HL-60/S4 treated with retinoic acid at 250 ng/mL for 4 days and 3 days (cell line): ENCODE results near the gene L3MBTL2.
"Not testable (repeated sequence)": the region's sequence is repeated elsewhere in the genome, so short reads cannot be mapped to it uniquely, and the experiment has no call there.

Experiments
- in situ Hi-C: fragments of 300-500 bp; cut with MboI; formaldehyde crosslinking; loops from 2 replicates; pipeline ENCODE4 v1.7.0; 2022; ENCODE audit warnings: low sequenced_read_pairs

The L3MBTL2 gene

DNA sequence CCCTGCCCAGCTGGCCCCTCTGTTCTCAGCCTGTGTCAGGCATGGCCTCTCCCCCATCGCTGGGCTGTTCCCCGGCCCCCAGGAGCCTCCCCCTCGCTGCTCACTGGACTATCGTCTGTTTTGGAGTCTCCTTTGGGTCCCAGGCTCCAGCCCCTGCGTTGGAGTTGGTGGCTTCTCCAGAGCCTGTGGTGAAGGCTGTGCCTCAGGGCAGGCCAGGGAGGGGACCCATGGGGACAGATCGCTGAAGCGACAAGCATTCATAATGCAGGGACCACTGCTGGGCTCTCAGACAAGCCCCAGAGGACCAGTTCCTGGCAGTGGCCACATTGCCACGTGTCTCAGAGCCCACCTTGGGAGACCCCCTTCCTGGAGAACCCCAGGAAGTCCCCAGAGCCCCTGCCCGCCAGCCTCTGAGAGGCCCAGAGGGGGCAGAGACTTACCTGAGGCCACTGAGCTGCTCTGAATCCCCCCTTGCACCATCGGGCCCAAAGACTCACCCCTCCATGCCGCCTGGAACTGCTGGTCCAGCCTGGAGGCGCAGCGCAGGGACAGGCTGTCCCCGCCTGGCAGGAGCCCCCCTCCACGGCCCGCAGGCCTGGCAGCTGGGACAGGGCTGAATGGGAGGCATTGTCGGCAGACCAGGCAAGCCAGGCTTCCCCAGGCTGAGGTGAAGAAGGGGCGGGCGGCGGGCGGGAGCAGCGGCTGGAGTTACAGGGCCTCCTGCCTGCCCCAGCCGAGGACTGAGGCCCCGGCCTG lies 35.4 kb downstream of the L3MBTL2 start, which contains the start of gene CHADL:
Gene CHADL (minus strand): TSS at position 555 of the 756 bp plus-strand sequence. CDS start 50 bp downstream, at position 505.
- in situ Hi-C loops = no loop called here

DNA sequence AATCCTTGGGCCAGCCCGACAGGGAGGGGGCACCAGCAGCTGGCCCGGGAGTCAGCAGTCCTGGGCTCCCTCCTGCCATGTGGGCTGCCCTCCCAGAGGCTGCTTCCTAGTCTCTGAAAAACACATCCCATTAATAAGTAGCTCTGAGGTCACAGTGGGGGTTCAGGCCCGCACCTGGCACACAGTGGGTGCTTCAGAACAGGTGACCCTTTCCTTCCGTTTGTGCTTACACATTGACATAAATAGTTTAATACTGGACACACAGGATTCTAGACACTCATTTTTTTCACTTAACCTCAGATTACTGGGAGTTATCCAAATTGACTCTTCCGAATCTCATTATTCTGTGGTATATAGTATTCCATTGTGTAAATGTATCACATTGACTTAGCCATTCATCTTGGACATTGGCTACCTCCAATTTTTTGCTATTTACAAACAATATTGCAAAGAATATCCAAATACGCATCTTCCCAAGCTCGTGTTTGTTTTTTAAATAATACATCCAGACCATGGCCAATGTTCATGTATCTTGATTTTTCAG lies 36.1 kb downstream of the L3MBTL2 start:
- in situ Hi-C loops = no loop called here

DNA sequence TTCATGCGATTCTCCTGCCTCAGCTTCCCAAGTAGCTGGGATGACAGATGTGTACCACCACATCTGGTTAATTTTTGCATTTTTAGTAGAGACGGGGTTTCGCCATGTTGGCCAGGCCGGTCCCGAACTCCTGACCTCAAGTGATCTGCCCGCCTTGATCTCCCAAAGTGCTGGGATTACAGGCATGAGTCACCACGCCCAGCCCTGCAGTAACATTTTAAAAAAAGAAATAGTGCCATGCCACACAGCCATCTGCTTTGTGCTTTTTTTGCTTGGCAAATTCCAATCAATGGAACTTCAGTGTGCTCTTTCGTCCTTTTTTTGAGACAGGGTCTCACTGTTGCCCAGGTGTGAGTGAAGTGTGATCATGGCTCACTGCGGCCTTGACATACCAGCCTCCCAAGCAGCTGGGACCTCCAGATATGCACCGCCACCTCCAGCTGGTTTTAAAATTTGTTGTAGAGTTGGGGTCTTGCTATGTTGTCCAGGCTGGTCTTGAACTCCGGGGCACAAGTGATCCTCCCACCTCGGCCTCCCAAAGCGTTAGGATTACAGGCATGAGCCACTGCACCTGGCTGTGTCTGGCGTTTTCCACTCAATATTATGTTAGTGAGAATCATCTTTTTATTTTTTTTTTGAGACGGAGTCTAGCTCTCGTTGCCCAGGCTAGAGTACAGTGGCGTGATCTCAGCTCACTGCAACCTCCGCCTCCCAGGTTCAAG lies 37.4 kb downstream of the L3MBTL2 start:
- in situ Hi-C loops = no loop called here

DNA sequence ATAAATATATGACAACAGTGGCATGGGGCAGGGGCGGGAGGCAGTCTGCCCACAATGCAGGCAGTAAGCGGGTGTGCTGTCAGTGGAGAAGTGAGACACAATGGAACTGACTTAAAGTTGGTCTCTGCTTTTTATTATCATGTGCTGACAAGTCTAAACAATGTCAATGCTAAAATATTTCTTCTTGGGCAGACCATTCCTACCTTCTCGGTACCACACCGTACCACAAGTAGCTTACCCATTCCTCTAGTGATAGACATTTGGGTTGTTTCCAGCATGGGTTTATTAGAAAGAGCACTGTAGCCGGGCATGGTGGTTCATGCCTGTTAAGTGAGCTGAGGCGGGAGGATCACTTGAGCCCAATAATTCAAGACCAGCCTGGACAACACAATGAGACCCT lies 38.2 kb downstream of the L3MBTL2 start:
- in situ Hi-C loops = no loop called here

DNA sequence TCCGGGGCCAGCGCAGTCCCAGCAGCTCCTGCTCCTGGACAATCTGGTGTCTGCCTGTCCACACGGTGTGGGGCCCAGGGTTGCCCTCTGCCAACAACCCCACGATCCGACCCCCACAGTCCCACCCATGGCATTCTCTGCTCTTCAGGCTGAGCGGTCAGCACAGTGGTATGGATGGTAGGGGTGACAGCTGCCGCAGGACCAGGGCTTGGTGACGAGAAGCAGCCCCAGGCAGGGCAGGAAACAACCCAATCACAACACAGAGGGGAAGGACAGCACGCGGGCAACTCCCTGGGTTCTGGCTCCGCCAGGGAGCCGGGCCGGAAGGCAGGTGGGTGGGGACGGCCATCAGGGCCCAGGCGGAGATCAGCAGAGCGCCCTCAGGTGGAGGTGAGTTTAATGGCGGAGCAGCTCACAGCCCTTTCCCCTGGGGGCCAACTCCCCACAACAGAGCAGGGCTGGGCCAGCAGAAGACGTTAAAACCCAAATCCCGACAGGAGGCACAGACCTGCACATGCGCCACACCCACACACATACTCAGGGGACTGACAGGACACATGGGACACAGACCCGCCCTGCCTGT lies 40.9 kb downstream of the L3MBTL2 start:
- in situ Hi-C loops = no loop called here

DNA sequence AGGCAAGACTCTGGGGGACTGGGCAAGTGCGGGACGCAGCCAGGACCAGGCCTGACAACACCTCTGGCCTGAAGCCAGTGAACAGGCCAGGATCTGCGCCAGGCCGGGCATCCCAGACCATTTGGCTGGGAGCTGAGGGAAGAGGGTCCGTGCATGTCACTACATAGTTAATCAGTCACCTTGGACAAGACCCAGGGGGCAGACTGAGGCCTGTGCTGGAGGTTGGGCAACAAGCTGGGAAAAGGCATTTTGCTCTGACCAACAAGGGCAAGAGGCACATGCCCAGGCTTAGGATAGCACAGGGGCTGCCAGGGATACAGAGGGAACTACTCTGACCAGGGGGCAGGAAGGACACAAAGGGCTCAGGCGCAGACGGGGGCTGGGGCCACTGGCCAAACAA lies 42.6 kb downstream of the L3MBTL2 start:
- in situ Hi-C loops = no loop called here

DNA sequence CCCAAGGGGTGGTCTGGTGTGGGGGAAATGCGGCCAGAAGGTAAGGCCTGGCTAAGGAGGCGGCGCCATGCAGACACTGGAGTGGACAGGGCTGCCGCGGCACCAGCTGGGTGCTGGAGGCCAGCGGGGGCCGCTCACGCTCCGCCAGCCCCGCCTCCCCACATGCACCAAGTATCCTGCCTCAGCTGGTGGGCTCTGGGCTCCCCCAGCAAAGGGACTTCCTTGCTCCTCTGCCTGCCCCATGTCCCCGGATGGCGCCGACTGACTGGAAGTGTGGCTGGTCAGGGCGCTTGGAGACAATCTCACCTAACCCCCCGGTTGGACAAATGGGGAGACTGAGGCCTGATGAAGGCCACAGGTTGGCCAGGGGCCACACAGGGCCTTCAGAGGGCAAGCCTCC lies 43.2 kb downstream of the L3MBTL2 start:
- in situ Hi-C loops = no loop called here

DNA sequence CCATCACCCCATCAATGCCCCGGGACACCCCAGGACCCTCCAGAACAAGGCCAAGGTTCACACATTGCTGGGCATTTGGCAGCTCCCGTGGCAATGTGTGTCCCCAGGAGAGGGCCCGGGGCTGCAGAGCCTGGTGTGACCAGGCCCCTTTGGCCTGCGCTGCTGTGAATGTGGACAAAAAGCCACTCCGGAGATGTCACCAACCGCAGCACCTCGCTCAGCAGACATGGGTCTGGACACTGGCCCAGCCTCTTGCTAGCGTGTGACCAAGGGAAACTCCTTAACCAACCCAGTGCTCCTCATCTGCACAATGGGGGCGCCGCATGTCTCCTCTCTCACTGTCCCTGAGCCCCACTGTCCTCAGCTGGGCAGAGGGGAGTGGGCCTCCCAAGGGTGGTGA lies 43.6 kb downstream of the L3MBTL2 start:
- in situ Hi-C loops = no loop called here

DNA sequence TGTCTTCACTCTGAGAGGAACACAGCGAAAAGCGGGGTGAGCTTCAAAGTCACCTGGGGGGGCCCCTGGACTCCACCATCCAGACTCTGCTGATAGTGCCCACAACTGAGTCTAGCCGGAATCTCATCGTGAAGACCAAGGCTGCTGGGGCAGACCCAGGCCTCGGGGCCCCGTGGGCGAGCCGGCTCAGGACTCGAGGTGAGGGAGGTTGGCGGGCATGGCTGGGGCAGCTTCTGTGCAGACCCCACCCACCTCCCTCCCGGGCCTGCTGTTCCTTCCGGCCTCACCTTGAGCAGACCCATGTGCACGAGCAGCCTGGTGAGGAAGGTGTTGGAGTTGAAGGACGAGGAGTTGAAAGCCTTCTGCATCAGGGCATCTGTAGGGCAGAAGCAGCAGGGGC lies 44.3 kb downstream of the L3MBTL2 start:
- in situ Hi-C loops = no loop called here

DNA sequence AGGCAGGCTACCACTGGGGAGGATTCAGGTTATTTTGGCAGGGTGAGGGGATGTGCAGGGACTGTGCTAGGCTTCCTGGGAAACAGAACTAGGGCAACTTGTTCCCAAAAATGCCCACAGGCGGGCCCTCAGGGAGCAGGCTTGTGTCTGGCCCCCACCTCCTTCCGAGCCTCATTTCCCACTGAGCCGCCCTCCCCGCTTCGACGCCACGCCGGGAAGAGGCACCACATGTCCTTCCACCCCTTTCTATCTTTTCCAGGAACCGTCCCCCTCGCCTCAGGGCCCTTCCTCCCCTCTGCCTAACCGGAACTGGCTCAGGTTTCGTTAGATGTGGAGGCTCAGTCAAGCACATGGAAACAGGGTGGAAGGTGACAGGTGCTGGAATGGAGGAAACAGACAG lies 45.0 kb downstream of the L3MBTL2 start:
- in situ Hi-C loops = no loop called here

DNA sequence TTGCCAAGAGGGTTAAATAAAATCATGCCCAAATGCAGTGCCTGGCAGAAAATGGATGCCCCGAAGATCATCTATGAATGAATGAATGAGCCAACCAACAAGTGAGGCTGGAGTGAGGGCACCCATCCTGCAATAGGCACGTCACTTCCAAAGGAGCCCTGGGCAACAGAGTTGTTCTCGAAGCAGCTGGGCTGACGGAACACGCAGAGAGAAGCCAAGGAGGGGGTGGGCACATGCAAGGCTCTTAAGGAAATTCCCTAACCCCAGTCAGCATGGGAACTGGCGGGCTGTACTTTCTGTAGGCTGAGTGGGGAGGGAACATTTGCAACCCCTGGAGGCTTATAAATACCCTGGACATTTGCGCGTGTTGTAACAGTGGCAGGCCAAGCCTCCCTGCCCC lies 47.3 kb downstream of the L3MBTL2 start:
- in situ Hi-C loops = no loop called here

DNA sequence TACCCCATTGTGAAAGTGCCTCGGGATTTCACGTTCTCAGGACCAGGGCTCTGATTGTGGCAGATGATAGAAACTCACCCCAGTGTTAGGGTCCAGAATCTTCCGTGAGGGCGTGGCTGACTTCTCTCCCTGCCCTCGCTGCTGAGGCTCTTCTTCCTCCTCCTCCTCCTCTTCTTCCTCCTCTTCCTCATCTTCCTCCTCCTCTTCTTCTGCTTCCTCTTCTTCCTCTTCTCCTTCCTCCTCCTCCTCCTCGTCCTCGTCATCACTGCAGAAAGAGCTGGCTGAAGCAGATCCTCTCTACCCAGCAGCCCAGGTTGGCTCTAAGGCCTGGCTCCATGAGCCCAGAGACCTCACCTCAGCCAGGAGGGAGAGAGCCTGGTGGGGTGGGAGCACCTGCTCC lies 49.1 kb downstream of the L3MBTL2 start:
- in situ Hi-C loops = no loop called here

DNA sequence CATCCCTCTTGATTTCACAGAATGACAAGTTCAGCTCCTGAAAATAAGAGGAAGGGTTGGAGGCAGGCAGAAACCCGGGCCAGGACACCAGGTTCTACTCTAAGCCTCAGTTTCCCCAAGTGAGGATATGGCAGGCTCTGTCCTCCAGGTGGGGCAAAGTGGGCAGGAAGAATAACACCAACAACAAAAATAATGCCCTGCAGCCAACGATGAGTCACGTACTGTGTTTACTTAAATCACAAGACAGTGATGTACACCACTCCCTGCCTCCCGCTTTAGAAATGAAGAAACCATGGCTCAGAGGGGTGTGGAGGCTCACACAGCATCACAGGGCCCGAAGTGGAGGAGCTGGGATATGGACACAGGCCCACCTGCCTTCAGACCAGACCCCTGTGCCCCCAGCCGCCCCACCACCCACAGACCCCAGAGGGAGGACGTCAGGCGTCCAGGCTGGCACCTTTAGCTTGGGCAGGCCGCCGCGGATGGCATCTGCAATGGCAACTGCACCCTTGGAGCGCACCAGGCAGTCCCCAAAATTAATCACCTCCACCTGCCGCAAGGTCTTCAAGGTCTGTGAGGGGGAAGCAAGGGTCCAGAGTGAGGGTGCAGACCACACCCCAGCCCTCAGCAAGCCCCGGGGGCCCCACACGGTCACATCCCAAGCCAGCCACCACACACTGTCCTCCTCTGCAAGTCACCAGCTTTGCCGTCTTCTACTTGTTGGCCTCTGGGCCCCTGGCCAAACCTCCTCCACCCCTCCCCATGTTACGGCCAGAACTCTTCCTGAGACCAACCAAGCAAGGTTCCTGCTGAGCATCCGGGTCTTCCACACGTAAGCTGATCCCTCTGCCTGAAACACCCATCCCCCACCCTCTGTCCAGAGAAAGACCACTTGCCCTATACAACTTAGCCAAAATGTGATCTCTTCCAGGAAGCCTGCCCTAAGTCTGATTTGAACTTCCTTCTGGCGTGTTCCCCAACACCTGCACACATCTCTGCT lies 51.4 kb downstream of the L3MBTL2 start:
- in situ Hi-C loops = no loop called here

DNA sequence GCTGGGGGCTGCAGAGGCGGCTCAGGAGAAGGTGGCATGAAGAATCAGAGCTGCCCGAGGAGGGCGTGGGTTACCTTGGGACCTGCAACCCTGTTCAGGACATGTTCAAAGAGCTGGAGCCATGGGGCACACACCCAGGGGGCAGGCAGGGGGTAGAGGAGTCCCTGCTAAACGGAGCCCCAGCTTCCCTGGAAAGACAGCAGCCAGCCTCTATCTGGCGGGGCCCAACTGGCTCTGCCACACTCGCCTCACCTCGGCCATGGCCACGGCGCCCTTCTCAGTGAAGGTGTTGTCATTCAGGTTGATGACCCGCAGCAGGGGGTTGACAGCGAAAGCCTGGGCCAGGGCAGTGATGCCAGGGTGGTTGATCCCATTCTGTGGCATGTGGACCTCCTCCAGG lies 52.6 kb downstream of the L3MBTL2 start:
- in situ Hi-C loops = no loop called here

DNA sequence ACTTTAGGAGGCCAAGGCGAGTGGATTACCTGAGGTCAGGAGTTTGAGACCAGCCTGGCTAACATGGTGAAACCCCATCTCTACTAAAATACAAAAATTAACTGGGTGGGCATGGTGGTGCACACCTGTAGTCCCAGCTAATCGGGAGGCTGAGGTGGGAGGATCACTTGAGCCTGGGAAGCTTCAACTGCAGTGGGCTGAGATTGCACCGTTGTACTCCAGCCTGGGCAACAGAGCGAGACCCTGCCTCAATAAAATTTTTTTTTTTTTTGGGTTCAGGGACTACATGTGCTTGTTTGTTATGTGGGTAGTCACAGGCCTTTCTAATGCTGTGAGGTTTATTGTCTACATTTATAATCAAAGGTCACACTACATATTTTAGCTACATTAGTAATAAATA lies 54.6 kb downstream of the L3MBTL2 start:
- in situ Hi-C loops = not testable (repeated sequence)

DNA sequence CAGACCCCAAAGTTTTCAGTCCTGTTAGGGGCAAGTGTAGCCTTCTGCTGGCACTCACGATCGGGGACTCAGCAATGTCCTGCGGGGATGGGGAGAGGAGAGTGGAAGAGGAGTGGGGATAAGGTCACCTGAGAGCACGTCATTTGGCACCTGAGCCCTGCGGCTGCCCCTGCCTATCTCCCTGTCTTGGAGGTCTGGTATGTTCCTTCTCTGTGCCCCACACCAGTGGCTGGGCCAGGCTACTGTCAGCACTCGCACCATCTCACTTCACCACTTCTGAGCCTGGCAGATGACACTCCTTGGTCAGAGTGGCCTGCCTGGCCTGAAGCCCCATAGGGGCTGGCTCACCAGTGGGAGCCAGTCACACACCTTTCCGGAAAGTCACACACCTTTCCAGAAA lies 55.8 kb downstream of the L3MBTL2 start:
- in situ Hi-C loops = no loop called here

DNA sequence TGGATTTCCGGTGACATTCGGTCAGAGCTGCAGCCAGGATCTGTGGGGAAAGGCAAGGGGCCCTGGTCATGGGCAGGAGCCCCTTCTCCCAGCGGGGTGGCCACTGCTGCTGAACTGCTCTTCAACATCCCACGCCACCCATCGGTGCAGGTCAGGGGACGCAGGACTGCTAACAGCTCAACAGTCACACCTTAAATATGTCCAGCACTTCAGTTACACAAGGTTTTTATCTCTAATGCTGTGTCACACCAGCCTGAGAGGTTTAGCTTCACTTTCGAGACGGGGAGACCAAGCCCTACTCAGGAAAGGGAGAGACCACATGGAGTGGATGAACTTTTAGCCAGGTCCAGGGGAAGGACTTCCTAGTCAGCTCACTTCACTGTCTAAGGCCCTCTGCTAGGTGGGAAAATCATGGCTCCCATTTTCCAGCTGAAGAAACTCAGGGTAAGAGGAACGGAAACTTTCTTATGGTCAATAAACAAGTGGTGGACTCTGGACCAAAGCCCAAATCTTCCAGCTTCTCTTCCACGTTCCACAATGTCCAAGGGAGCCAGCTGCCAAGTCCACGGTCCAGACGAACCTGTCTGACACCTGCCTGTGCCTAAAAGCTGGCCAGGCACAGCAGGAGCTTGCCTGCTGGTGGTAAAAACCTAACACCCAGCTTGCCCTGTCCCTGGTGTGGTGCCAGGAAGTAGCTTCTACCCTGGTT lies 56.6 kb downstream of the L3MBTL2 start:
- in situ Hi-C loops = no loop called here

DNA sequence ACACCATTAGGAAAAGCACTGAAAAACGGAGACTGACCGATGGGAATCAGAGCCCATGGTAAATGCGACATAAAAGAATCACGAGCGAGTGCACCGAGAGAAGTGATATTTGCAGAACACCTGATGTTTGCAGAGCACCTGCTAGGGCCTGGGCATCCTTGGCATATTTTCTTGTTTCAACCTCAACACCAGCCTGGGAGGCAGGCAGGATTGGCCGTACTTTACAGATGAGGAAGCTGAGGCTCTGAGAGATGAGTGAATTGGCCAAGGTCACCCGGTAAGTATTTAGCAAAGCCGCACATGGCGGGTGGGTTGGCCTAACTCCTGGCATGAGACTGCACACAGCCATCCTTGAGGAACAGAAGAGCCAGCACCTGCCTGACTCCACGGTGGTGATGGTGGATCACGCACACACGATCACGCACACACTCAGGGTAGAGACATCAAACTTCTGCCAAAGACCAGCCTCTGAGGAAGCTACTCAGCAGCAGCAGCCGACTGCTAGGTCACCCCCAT lies 57.2 kb downstream of the L3MBTL2 start:
- in situ Hi-C loops = no loop called here

DNA sequence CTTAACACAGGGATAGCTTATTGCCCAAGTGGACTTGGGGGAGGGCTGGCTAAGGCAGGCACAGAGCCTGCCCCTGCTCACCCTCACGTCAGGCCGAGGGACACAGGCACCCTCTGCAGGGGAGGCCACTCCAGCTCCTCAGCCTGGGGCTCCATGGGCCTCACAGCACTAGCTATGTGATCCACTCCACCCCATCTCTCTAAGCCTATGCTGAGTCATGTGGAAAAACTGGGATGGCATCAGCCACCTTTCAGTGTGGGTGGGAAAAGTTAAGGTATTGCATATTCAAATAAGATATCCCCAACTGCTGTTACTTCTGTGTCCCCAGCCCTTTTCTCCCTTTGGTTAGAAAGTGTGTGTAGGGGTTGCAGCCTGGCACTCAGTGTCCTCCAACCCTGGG lies 58.6 kb downstream of the L3MBTL2 start:
- in situ Hi-C loops = no loop called here
